Myocyte (in vitro differentiated cells): ENCODE measurements around the gene MINDY1. TPM values are rescaled to one million over a fixed set of nuclear protein-coding genes. Genes with fewer than 3 reads are reported as not detected.
A peak's percentile ranks its signal among the peaks of the same experiment; 100 is the strongest.

ENCODE experiments used
- DNase-seq: peaks from one replicate; pipeline ENCODE4 v3.0.0-alpha.2; 2012; ENCODE audit warnings: low read depth
- total RNA-seq: library from RNA; depleted of rRNA; stranded (reverse); fragments of >200 nt; gene quantifications from 2 replicates; pipeline ENCODE4 v1.2.3, GENCODE V29; 2014

The MINDY1 gene
- total RNA-seq, 1 donor from 2014 or later: 39.6 TPM

GRCh38 chr1:150994248-150994647 is 12.5 kb downstream of the MINDY1 start:
- DNase-seq: no peak

- DNase-seq: no peak
Observed at GRCh38 chr1:150992626-150993025, 14.1 kb downstream of the MINDY1 start.

- no peak for DNase-seq
Observed at GRCh38 chr1:150987924-150988323, 18.8 kb downstream of the MINDY1 start.

GRCh38 chr1:150985179-150985825 is 21.4 kb downstream of the MINDY1 start:
- peak; percentile 41 for DNase-seq

GRCh38 chr1:150981805-150982712 is 24.6 kb downstream of the MINDY1 start, which contains the start of gene ANXA9:
ANXA9 (plus strand) TSS chr1:150982292; CDS start chr1:150983106, 814 bp downstream.
- no peak for DNase-seq

GRCh38 chr1:150981177-150981804 is 25.4 kb downstream of the MINDY1 start:
- peak; percentile 54 for DNase-seq

- peak; percentile 95 for DNase-seq
Observed at GRCh38 chr1:150979092-150980056, 27.3 kb downstream of the MINDY1 start.

GRCh38 chr1:150976879-150977694 is 29.6 kb downstream of the MINDY1 start:
- peak; percentile 91 for DNase-seq

GRCh38 chr1:150976401-150976821 is 30.3 kb downstream of the MINDY1 start:
- no peak for DNase-seq

GRCh38 chr1:150974580-150975478 is 31.9 kb downstream of the MINDY1 start, which contains the start of gene CERS2:
CERS2 (minus strand) TSS chr1:150974835; CDS start chr1:150969090, 5,745 bp downstream.
- DNase-seq: peak; percentile 85

GRCh38 chr1:150973836-150974579 is 32.7 kb downstream of the MINDY1 start:
- peak; percentile 32 for DNase-seq

GRCh38 chr1:150973258-150973835 is 33.4 kb downstream of the MINDY1 start:
- no peak for DNase-seq

GRCh38 chr1:150972417-150972940 is 34.2 kb downstream of the MINDY1 start:
- DNase-seq: peak; percentile 43

GRCh38 chr1:150971583-150972416 is 34.9 kb downstream of the MINDY1 start:
- peak; percentile 44 for DNase-seq

GRCh38 chr1:150970808-150971582 is 35.7 kb downstream of the MINDY1 start:
- DNase-seq: peak; percentile 68
